Measurements from ENCODE around the gene ABCF2.

- TF ChIP-seq ELF4 (IDR thresholded peaks at IDR 0.05) (no peak), ARNT (IDR thresholded peaks at IDR 0.05) (no peak), CTBP1 (IDR thresholded peaks at IDR 0.05; ENCODE audit: borderline replicate concordance) (no peak), FOXM1 (IDR thresholded peaks at IDR 0.05; ENCODE audit: borderline replicate concordance) (no peak), FOXK2 (IDR thresholded peaks at IDR 0.05) (no peak), FOXA1 (IDR thresholded peaks at IDR 0.05) (no peak), ZNF384 (IDR thresholded peaks at IDR 0.05) (no peak), SP1 (IDR thresholded peaks at IDR 0.05) (no peak), TARDBP (IDR thresholded peaks at IDR 0.05) (no peak), SUZ12 (IDR thresholded peaks at IDR 0.05) (no peak), HDGF (IDR thresholded peaks at IDR 0.05; ENCODE audit: borderline replicate concordance) (no peak), PKNOX1 (IDR thresholded peaks at IDR 0.05) (no peak), LEF1 (IDR thresholded peaks at IDR 0.05; ENCODE audit: borderline replicate concordance) (no peak), L3MBTL2 (conservative IDR thresholded peaks at IDR 0.05) (no peak)
Observed at GRCh38 chr7:151275813-151276577, 49.0 kb upstream of the ABCF2 start.
